ENCODE results near the gene FOXL2NB. TPM values are rescaled to one million over a fixed set of nuclear protein-coding genes. Genes with fewer than 3 reads are reported as not detected.
A peak's percentile ranks its signal among the peaks of the same experiment; 100 is the strongest.

Gene FOXL2NB
- total RNA-seq: under 1 TPM in 1 of 2 donors, not detected in 1; 0.28 TPM

DNA sequence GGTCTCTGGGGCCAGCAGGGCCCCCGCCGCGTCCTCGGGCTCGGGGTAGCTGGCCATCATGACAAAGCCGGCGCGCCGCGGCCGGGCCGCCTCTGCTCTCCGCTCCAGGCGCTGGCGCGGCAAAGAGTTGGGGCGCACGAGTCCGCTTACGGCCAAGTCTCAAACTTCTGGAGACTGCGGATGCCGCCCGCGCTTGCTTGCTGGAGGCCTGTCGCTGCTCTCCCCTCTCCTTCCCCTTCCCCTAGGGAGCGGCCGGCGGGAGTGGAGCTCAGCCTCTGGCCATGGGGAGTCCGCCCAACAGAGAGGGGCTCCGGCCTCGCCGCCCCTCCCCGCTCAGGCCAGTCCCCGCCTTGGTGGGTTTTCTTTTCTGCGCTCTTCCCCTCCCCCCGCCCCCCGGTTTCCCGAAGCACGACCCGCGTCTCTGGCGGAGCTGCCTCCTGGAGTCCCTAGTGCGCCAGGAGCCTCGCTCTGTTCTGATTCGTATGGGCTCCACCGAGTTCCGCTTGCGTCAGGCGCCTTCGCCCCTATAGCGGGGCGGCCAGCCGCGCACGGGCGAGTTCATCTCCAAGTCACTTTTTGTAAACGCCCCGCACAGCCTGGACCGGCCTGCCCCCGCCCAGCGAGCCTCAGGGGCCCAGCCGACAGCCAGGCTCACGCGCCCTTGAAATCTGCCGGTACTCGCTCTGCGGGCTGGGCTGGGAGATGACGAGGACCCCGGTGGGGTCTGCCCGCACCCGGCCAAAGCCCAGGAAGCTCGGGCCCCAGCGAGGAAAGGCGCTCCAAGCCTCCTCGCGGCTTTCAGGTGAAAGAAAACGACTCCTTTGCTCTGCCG lies at the start of gene FOXL2NB, which contains the start of gene FOXL2:
Gene FOXL2NB (plus strand): TSS at position 555 of the 832 bp plus-strand sequence. CDS start 148 bp downstream, at position 703.
Gene FOXL2 (minus strand): TSS at position 475 of the 832 bp plus-strand sequence. CDS start 415 bp downstream, at position 60.
- peaks cover 54% of the 10 kb centered on the region for H3K27me3 ChIP-seq (replicated peaks; ENCODE audit: insufficient read depth)
- peaks cover 8% of the 10 kb centered on the region for H3K4me1 ChIP-seq (replicated peaks)
- TF ChIP-seq POLR2A (IDR thresholded peaks at IDR 0.05) (no peak), POLR2AphosphoS5 (IDR thresholded peaks at IDR 0.05) (no peak)
- TF ChIP-seq, protein P1, sequence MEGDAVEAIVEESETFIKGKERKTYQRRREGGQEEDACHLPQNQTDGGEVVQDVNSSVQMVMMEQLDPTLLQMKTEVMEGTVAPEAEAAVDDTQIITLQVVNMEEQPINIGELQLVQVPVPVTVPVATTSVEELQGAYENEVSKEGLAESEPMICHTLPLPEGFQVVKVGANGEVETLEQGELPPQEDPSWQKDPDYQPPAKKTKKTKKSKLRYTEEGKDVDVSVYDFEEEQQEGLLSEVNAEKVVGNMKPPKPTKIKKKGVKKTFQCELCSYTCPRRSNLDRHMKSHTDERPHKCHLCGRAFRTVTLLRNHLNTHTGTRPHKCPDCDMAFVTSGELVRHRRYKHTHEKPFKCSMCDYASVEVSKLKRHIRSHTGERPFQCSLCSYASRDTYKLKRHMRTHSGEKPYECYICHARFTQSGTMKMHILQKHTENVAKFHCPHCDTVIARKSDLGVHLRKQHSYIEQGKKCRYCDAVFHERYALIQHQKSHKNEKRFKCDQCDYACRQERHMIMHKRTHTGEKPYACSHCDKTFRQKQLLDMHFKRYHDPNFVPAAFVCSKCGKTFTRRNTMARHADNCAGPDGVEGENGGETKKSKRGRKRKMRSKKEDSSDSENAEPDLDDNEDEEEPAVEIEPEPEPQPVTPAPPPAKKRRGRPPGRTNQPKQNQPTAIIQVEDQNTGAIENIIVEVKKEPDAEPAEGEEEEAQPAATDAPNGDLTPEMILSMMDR (IDR thresholded peaks at IDR 0.05): no peak
- WGBS: under 1% methylated on average over 30 of the region's 78 CpGs
- no peak for DNase-seq (ENCODE audit: low spot score)
- H3K36me3 ChIP-seq: no peaks in the 10 kb centered on the region
- H3K27ac ChIP-seq: no peak within 1 kb of the TSS
- H3K4me3 ChIP-seq: peak within 1 kb of the TSS; percentile 12 to 22
- intact Hi-C loops (cut with DNase I): no loop called here
- H3K9me3 ChIP-seq: no peaks in the 10 kb centered on the region

DNA sequence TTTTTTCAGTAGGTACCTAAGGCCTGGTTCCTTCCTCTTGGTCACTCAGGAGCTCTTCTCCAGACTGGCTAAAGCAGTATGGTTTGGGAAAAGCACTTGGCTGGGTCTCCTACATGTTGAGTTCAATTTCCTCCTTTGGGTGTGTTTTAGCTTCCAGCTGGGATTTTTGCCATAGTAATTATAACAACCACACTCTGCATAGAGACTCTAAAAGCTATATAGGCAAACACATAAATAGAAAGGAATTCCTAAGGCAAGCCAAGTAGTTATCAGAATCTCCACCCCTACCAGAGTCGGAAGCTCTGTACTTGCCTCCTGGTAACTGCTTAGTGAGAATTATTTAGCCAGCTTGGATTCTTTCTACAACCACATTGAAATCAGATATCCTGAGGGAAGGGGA lies 48.7 kb upstream of the FOXL2NB start:
- H3K4me1 ChIP-seq (replicated peaks): no peaks in the 10 kb centered on the region
- no peak overlapping the region for H3K4me3 ChIP-seq
- no peak overlapping the region for H3K27ac ChIP-seq
- WGBS: 19% methylated on average over 1 of the region's 1 CpG
- no peak for DNase-seq (ENCODE audit: low spot score)
- intact Hi-C loops (cut with DNase I): no loop called here
- peak; percentile 52 for TF ChIP-seq POLR2AphosphoS5 (IDR thresholded peaks at IDR 0.05)
- TF ChIP-seq, protein P1 (IDR thresholded peaks at IDR 0.05): no peak
- no peaks in the 10 kb centered on the region for H3K36me3 ChIP-seq
- no peaks in the 10 kb centered on the region for H3K27me3 ChIP-seq (replicated peaks; ENCODE audit: insufficient read depth)
- no peaks in the 10 kb centered on the region for H3K9me3 ChIP-seq

DNA sequence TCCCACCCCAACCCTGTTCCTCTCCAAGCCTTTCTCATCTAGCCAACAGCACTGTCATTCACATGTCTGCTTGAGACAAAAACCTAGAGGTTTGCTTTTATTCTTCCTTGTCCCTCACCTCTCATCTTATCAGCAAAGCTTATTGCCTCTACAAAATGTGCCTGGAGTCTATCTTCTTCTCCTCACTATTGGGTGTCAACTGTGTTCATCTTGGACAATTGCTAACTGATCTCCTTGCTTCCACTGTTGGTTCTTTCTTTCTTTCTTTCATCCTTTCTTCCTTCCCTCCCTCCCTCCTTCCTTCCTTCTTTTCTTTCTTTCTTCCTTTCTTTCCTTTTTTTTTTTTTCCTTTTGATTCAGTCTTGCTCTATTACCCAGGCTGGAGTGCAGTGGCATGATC lies 48.3 kb upstream of the FOXL2NB start:
- Histone ChIP-seq H3K4me3 (no peak overlapping the region), H3K27ac (no peak overlapping the region), H3K36me3 (no peaks in the 10 kb centered on the region), H3K4me1 (replicated peaks) (no peaks in the 10 kb centered on the region), H3K27me3 (replicated peaks; ENCODE audit: insufficient read depth) (no peaks in the 10 kb centered on the region), H3K9me3 (no peaks in the 10 kb centered on the region)
- TF ChIP-seq, protein P1 (IDR thresholded peaks at IDR 0.05): no peak
- TF ChIP-seq POLR2A (IDR thresholded peaks at IDR 0.05) (no peak), POLR2AphosphoS5 (IDR thresholded peaks at IDR 0.05) (no peak)
- DNase-seq (ENCODE audit: low spot score): no peak
- intact Hi-C loops (cut with DNase I): no loop called here

DNA sequence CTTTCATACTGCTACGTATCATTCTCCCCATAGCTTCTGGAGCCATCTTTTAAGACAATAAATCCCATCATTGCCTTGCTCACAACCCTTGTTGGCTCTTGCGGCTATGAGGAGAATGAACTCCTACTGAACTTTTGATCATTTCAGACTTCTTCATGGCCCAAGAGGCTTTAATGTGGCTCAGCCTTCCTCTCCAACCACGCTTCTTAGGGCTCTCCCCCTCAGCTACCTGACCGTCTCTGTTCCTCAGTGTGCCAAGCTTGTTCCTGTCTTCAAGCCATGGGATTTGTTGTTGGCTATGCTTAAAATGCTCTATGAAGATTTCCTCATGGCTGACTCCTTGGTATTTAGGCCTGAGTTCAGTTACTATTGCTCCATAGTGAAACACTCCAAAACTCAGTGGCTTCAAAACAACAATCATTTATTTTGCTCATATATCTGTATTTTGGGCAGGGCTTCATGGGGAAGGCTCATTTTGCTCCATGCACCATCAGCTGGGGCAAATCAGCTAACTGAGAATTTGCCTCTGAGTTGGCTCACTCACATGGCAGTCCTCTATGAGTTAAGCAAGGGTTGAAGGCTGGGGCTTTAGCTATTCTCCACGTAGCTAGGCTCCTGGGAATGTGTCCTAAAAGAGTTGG lies 47.5 kb upstream of the FOXL2NB start:
- 90% methylated on average over 5 of the region's 5 CpGs for WGBS
- H3K27ac ChIP-seq: no peak overlapping the region
- TF ChIP-seq POLR2A (IDR thresholded peaks at IDR 0.05) (no peak), POLR2AphosphoS5 (IDR thresholded peaks at IDR 0.05) (no peak)
- TF ChIP-seq, protein P1 (IDR thresholded peaks at IDR 0.05): no peak

More for the DNA sequence above, 47.5 kb upstream of the FOXL2NB start:
- no peaks in the 10 kb centered on the region for H3K4me1 ChIP-seq (replicated peaks)
- H3K27me3 ChIP-seq (replicated peaks; ENCODE audit: insufficient read depth): no peaks in the 10 kb centered on the region
- H3K36me3 ChIP-seq: no peaks in the 10 kb centered on the region
- H3K4me3 ChIP-seq: no peak overlapping the region
- H3K9me3 ChIP-seq: no peaks in the 10 kb centered on the region
- intact Hi-C loops (cut with DNase I): no loop called here
- DNase-seq (ENCODE audit: low spot score): no peak

All from prostate gland (tissue), 2 donors.